MCF 10A (cell line): ENCODE data around the gene MAPKAPK2. TPM values are rescaled to one million over a fixed set of nuclear protein-coding genes. Genes with fewer than 3 reads are reported as not detected.

Experiments used
- BruUV-seq: library from RNA; stranded (reverse); fragments of 400-500 nt; replicated peaks from 2 replicates; lab custom pipeline; 2021; lab: Mats Ljungman, UMichigan
- CTCF ChIA-PET: fragments of 300-600 bp; sonication (Branson Sonifier 250); formaldehyde crosslinking; extraction: SDS; loops from one replicate; lab custom pipeline; 2021; ENCODE audit warnings: antibody characterized with exemption, inconsistent platforms; lab: Yijun Ruan, JAX
- POLR2A ChIA-PET: fragments of 300-600, 350-650 bp; sonication (Branson Sonifier 250); formaldehyde crosslinking; extraction: SDS; loops from one replicate; lab custom pipeline; 2020; ENCODE audit warnings: antibody characterized with exemption, inconsistent platforms; lab: Yijun Ruan, JAX
- DNase-seq: peaks from one replicate; pipeline ENCODE4 v3.0.0-alpha.2; 2018; ENCODE audit not compliant: unreplicated experiment
- H3K27ac Mint-ChIP-seq: one replicate; pipeline ENCODE4 v1.8.0; 2022; ENCODE audit warnings: mild to moderate bottlenecking, low read depth, mixed read lengths; ENCODE audit not compliant: unreplicated experiment
- H3K27me3 Mint-ChIP-seq: one replicate; pipeline ENCODE4 v1.8.0; 2022; ENCODE audit warnings: mixed read lengths; ENCODE audit not compliant: insufficient read depth, unreplicated experiment
- H3K36me3 Mint-ChIP-seq: one replicate; pipeline ENCODE4 v1.8.0; 2022; ENCODE audit warnings: mild to moderate bottlenecking, moderate library complexity, mixed read lengths; ENCODE audit not compliant: insufficient read depth, unreplicated experiment
- H3K4me1 Mint-ChIP-seq: one replicate; pipeline ENCODE4 v1.8.0; 2022; ENCODE audit warnings: mixed read lengths; ENCODE audit not compliant: insufficient read depth, unreplicated experiment
- H3K4me3 Mint-ChIP-seq: one replicate; pipeline ENCODE4 v1.8.0; 2022; ENCODE audit warnings: mild to moderate bottlenecking, moderate library complexity, mixed read lengths; ENCODE audit not compliant: unreplicated experiment
- H3K9me3 Mint-ChIP-seq: one replicate; pipeline ENCODE4 v1.8.0; 2022; ENCODE audit warnings: mixed read lengths; ENCODE audit not compliant: unreplicated experiment
- intact Hi-C: fragments of 100-400 bp; cut with micrococcal nuclease; formaldehyde crosslinking; loops from 2 replicates; pipeline ENCODE4 v1.14.1; 2022
- total RNA-seq: library from RNA; stranded (reverse); gene quantifications from 2 replicates; pipeline ENCODE4 v1.2.3, GENCODE V29; 2022
- TF ChIP-seq, protein P1 (sequence below): fragments of 200-600 bp; IDR thresholded peaks from one replicate; pipeline ENCODE4 v1.8.0; 2022; ENCODE audit warnings: antibody characterized with exemption, mild to moderate bottlenecking; ENCODE audit not compliant: unreplicated experiment

The MAPKAPK2 gene
- total RNA-seq, 1 experiment from 2014 or later, result 142 TPM

DNA sequence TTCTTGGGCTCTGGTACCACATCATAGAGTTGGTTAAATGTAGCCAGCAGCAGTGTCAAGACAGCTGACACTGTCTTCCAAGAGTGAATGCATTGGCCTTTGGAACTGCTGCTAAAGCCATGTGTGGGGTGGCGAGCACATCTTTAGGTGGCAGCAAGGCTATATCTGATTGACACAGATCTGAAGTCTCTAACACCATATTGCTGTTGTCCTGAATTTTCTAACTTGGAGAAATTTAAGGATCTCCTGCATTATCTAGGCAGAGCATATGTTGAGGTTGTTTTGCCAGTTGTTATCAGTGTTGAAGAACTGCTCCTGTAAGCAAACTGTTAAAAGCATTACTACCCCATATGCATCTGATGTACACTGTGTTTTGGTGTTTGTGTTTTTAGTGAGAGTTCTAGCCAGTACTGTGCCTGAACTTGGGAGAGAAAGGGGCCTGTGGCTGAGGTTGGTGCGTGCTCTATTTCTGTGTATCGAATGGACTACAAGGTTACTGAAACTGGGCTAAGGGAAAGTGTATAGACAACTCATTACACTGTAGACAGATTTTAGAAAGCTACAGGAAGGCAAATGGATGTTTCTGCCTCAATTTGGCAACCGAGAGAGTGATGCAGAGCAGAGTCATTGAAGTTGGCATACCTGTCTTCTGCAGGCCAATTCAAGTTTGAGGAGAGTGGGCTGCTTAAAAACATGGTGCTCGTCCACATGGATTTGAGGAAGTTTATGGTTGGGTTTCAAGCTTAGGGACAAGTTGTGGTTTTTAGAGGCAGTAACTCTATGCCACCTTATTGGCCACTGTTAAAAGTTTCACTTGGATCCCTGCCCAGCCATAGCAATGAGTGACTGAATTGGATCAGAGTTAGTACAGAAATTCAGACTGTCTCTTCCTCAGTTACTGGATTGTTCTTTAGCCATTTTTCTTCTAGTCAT, 32.5 kb upstream of the MAPKAPK2 start:
- BruUV-seq, result no TSS peak

DNA sequence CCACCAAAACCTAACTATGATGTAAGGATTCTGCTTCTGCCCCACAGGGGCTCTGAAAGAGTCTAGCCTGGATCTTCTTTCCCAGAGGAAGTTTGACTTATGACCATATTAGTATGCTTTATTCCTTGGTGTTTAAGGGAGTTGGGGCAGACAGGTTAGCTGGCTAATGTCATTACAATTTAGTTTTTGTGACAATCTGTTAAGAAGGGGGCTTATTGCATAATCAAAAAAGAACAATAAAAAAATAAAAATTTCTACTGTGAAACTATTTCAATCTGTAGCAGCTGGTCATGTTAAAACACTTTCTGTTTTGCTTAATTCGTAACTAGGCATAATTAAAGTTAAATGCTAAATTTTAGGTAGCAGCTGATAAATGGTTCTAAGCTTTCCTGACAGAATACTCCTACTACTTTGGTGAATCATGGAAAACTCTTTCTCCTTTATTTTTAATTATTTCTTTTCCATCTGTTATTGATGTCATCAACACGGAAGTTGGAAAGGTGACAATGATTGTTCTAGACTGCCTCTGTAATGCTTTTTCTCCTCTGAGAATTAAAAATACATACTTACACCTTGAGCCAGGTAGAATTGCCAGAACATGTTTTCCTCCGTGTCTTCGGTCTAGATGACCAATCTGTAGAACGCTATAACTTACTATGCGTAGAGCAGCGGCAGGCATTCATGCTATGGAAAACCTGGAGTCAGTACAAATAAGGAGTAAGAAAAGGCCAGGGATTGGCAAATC, 30.8 kb upstream of the MAPKAPK2 start:
- DNase-seq, result no peak
- Mint-ChIP-seq H3K4me3 (no peak overlapping the region), H3K27me3 (no peaks in the 10 kb centered on the region), H3K4me1 (peaks cover 9% of the 10 kb centered on the region), H3K36me3 (peaks cover 26% of the 10 kb centered on the region), H3K27ac (no peak overlapping the region), H3K9me3 (no peaks in the 10 kb centered on the region)
- ChIA-PET POLR2A (interaction anchor here (0.6 to 3.6 kb wide), 9 partner anchors 9 to 1215 kb away, joined by 3 to 23 read pairs (median 3); partner anchors contain the start of gene DYRK3), CTCF (interaction anchor here (0.5 to 36.8 kb wide), 5 partner anchors 7 to 258 kb away, joined by 3 to 1191 read pairs (median 4); partner anchors contain the start of gene DYRK3)
- no TSS peak for BruUV-seq
- intact Hi-C loops, result no loop called here
- TF ChIP-seq, protein P1, sequence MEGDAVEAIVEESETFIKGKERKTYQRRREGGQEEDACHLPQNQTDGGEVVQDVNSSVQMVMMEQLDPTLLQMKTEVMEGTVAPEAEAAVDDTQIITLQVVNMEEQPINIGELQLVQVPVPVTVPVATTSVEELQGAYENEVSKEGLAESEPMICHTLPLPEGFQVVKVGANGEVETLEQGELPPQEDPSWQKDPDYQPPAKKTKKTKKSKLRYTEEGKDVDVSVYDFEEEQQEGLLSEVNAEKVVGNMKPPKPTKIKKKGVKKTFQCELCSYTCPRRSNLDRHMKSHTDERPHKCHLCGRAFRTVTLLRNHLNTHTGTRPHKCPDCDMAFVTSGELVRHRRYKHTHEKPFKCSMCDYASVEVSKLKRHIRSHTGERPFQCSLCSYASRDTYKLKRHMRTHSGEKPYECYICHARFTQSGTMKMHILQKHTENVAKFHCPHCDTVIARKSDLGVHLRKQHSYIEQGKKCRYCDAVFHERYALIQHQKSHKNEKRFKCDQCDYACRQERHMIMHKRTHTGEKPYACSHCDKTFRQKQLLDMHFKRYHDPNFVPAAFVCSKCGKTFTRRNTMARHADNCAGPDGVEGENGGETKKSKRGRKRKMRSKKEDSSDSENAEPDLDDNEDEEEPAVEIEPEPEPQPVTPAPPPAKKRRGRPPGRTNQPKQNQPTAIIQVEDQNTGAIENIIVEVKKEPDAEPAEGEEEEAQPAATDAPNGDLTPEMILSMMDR, result no peak

More for the DNA sequence above, 32.5 kb upstream of the MAPKAPK2 start:
- Mint-ChIP-seq H3K36me3 (peaks cover 43% of the 10 kb centered on the region), H3K4me3 (no peak overlapping the region), H3K9me3 (no peaks in the 10 kb centered on the region), H3K4me1 (peaks cover 9% of the 10 kb centered on the region), H3K27me3 (no peaks in the 10 kb centered on the region), H3K27ac (peak overlapping the region; percentile 5)
- intact Hi-C loops, result no loop called here
- DNase-seq, result no peak
- TF ChIP-seq, protein P1, result no peak
- ChIA-PET CTCF (interaction anchor here (0.5 to 36.8 kb wide), 5 partner anchors 8 to 294 kb away, joined by 3 to 1191 read pairs (median 4); partner anchors contain the start of genes DYRK3 and PIGR), POLR2A (interaction anchor here (0.7 to 2.0 kb wide), 3 partner anchors 11 to 74 kb away, joined by 3 to 9 read pairs (median 4); partner anchors contain the start of gene DYRK3)

DNA sequence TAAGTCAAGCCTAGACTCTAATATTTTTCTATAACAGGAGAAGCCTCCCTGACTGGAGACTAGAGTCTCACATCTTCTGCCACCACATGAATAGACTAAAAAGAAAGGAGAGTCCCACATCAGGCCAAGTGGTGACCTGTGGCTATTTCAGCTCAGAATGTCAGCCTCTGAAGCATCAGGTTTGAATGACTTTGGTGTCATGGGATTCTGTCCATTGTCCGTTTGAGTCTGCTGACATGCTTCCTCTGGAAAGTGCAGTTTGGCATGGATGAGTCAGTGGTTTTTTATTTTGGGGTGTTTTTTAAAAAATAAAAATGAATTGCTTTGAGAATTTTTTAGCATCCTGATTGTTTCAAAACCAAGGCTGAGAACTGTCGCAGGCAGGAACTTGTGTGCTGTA, 29.9 kb upstream of the MAPKAPK2 start:
- intact Hi-C loops, result no loop called here
- H3K4me3 Mint-ChIP-seq, result no peak overlapping the region
- CTCF ChIA-PET, result interaction anchor here (0.6 to 36.8 kb wide), 7 partner anchors 6 to 203 kb away, joined by 3 to 1191 read pairs (median 5); partner anchors contain the start of genes DYRK3 and EIF2D

More for the DNA sequence above, 29.9 kb upstream of the MAPKAPK2 start:
- Mint-ChIP-seq H3K4me1 (peaks cover 9% of the 10 kb centered on the region), H3K27ac (no peak overlapping the region), H3K9me3 (no peaks in the 10 kb centered on the region), H3K27me3 (no peaks in the 10 kb centered on the region), H3K36me3 (peaks cover 26% of the 10 kb centered on the region)
- no peak for DNase-seq
- POLR2A ChIA-PET, result interaction anchor here (0.6 to 3.8 kb wide), 4 partner anchors 8 to 91 kb away, joined by 3 to 23 read pairs (median 8); partner anchors contain the start of genes DYRK3 and EIF2D
- TF ChIP-seq, protein P1, result no peak
- no TSS peak for BruUV-seq
